GM12892 (cell line): ENCODE data around the gene SPOCK1.

Experiments
- POLR2A ChIP-seq: IDR thresholded peaks from 2 replicates; pipeline ENCODE4 v1.6.1; 2011; ENCODE audit warnings: low read depth, low read length, control low read depth
- POLR2AphosphoS5 ChIP-seq: IDR thresholded peaks from 2 replicates; pipeline ENCODE4 v1.6.1; 2011; ENCODE audit warnings: low read depth, low read length, control low read depth
- TAF1 ChIP-seq: IDR thresholded peaks from 2 replicates; pipeline ENCODE4 v1.6.1; 2011; ENCODE audit warnings: low read depth, mild to moderate bottlenecking, control low read depth, low read length, borderline replicate concordance

GRCh38 chr5:137328463-137328862, 170.7 kb downstream of the SPOCK1 start:
- TF ChIP-seq POLR2A (no peak), POLR2AphosphoS5 (no peak), TAF1 (no peak)
